ENCODE measurements around the gene ITIH4. TPM values are rescaled to one million over a fixed set of nuclear protein-coding genes. Genes with fewer than 3 reads are reported as not detected.

Gene ITIH4
- total RNA-seq, 2 donors from 2014 or later, result 50.6 to 51.4 TPM

GRCh38 chr3:52834871-52835501 lies 4.5 kb upstream of the ITIH4 start, which contains the start of gene MUSTN1:
MUSTN1 (minus strand) TSS chr3:52835019; CDS start chr3:52834948, 71 bp downstream.
- Histone ChIP-seq H3K36me3 (peaks cover 6% of the 10 kb centered on the region), H3K9me3 (no peaks in the 10 kb centered on the region), H3K4me3 (peak within 1 kb of the TSS; percentile 55), H3K27ac (peak within 1 kb of the TSS; percentile 69 to 73), H3K27me3 (replicated peaks; ENCODE audit: insufficient read depth) (no peaks in the 10 kb centered on the region), H3K4me1 (ENCODE audit: control insufficient read depth in 1 of 2, low read depth in 2 of 2) (peaks cover 35 to 76% of the 10 kb centered on the region in 2 donors)
- ATAC-seq (ENCODE audit: insufficient number of reproducible peaks, low FRiP score, low read depth) (no peak), DNase-seq (ENCODE audit: low spot score) (no peak)
- TF ChIP-seq, protein P1, sequence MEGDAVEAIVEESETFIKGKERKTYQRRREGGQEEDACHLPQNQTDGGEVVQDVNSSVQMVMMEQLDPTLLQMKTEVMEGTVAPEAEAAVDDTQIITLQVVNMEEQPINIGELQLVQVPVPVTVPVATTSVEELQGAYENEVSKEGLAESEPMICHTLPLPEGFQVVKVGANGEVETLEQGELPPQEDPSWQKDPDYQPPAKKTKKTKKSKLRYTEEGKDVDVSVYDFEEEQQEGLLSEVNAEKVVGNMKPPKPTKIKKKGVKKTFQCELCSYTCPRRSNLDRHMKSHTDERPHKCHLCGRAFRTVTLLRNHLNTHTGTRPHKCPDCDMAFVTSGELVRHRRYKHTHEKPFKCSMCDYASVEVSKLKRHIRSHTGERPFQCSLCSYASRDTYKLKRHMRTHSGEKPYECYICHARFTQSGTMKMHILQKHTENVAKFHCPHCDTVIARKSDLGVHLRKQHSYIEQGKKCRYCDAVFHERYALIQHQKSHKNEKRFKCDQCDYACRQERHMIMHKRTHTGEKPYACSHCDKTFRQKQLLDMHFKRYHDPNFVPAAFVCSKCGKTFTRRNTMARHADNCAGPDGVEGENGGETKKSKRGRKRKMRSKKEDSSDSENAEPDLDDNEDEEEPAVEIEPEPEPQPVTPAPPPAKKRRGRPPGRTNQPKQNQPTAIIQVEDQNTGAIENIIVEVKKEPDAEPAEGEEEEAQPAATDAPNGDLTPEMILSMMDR (IDR thresholded peaks at IDR 0.05), result no peak

DNA sequence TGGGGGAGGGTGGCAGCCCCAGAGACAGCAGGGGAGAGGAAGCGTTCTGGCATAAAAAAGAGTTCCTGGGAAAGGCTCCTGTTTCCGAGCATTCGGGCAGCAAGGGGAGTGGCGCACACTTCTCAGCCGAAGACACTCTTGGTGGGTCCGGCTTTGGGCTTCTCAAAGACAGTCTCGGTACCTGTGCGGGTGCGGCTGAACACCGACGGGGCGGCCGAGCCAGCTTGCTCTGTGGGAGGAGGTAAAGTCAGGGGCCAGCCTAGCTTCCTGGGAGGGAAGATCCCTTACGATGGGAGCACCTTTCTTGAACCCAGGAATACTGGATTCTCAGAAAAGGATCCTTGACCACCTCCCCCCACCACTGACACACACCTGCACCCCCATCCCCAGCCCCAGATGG lies 2.7 kb upstream of the ITIH4 start:
- Histone ChIP-seq H3K27me3 (replicated peaks; ENCODE audit: insufficient read depth) (no peaks in the 10 kb centered on the region), H3K4me3 (no peak overlapping the region), H3K27ac (peak overlapping the region; percentile 15 to 49), H3K36me3 (no peaks in the 10 kb centered on the region), H3K4me1 (ENCODE audit: control insufficient read depth in 1 of 2, low read depth in 2 of 2) (peaks cover 35 to 86% of the 10 kb centered on the region in 2 donors), H3K9me3 (no peaks in the 10 kb centered on the region)
- no peak for DNase-seq (ENCODE audit: low spot score)
- ATAC-seq (ENCODE audit: insufficient number of reproducible peaks, low FRiP score, low read depth), result no peak
- TF ChIP-seq, protein P1 (IDR thresholded peaks at IDR 0.05), result no peak

DNA sequence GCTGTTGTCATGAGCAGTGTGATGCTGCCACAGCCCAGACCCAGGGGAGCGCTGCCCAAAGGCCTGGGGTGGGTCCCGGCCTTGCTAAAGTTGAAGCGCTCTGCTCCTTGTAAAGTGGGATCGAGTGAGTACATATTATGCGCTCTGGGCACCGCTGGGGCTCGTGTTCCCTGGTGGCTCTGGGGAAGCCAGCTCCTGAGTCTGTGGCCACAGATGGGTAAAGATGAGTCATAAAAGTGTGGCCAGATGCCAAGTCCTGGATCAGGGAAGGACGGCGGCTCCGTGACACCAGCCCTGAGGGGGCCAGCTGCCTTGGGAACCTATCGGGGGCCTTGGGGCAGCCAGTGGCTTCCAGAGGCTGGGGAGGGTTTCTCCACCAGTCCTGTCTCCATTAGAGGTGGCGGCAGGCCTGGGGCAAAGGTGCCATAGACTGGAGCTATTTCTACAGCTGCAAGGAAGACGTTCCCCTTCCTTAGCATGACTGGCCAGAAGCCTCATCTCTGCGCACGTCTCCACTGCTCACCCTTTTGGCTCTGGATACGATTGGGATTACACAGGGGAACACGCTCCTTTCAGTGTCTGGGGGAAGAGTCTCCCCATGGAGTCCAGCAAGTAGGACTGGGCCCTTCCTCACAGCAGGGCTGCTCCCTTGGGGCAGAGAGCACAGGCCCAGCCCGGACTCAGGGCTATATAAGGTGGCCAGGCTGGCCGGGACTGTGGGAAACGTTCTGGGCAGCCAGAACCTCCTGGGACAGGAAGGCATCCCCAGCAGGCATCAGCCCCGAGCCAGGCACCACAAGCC lies 1.2 kb upstream of the ITIH4 start:
- peak overlapping the region; percentile 90 to 91 for H3K27ac ChIP-seq
- TF ChIP-seq, protein P1 (IDR thresholded peaks at IDR 0.05), result no peak
- peak; percentile 70 for DNase-seq (ENCODE audit: low spot score)
- peaks cover 35 to 77% of the 10 kb centered on the region in 2 donors for H3K4me1 ChIP-seq (ENCODE audit: control insufficient read depth in 1 of 2, low read depth in 2 of 2)
- H3K36me3 ChIP-seq, result no peaks in the 10 kb centered on the region
- ATAC-seq (ENCODE audit: insufficient number of reproducible peaks, low FRiP score, low read depth), result peak; percentile 72
- no peaks in the 10 kb centered on the region for H3K9me3 ChIP-seq
- H3K4me3 ChIP-seq, result peak overlapping the region; percentile 38
- H3K27me3 ChIP-seq (replicated peaks; ENCODE audit: insufficient read depth), result no peaks in the 10 kb centered on the region

- TF ChIP-seq, protein P1 (IDR thresholded peaks at IDR 0.05), result no peak
- peaks cover 5% of the 10 kb centered on the region for H3K36me3 ChIP-seq
- peak overlapping the region; percentile 90 to 91 for H3K27ac ChIP-seq
- ATAC-seq (ENCODE audit: insufficient number of reproducible peaks, low FRiP score, low read depth), result no peak
- peak overlapping the region; percentile 60 for H3K4me3 ChIP-seq
- H3K4me1 ChIP-seq (ENCODE audit: control insufficient read depth in 1 of 2, low read depth in 2 of 2), result peaks cover 24 to 60% of the 10 kb centered on the region in 2 donors
- no peaks in the 10 kb centered on the region for H3K9me3 ChIP-seq
- DNase-seq (ENCODE audit: low spot score), result no peak
- H3K27me3 ChIP-seq (replicated peaks; ENCODE audit: insufficient read depth), result no peaks in the 10 kb centered on the region
Observed at GRCh38 chr3:52829906-52830463, 487 bp downstream of the ITIH4 start.

- no peak for ATAC-seq (ENCODE audit: insufficient number of reproducible peaks, low FRiP score, low read depth)
- no peak for DNase-seq (ENCODE audit: low spot score)
- H3K4me1 ChIP-seq (ENCODE audit: control insufficient read depth in 1 of 2, low read depth in 2 of 2), result peaks cover 24 to 55% of the 10 kb centered on the region in 2 donors
- H3K27me3 ChIP-seq (replicated peaks; ENCODE audit: insufficient read depth), result no peaks in the 10 kb centered on the region
- no peaks in the 10 kb centered on the region for H3K9me3 ChIP-seq
- TF ChIP-seq, protein P1 (IDR thresholded peaks at IDR 0.05), result no peak
- H3K36me3 ChIP-seq, result peaks cover 6% of the 10 kb centered on the region
- peak overlapping the region; percentile 60 for H3K4me3 ChIP-seq
- H3K27ac ChIP-seq, result peak overlapping the region in 1 of 2 donors; percentile 91
Observed at GRCh38 chr3:52829482-52829881, 990 bp downstream of the ITIH4 start.

Measured in thoracic aorta (tissue), 2 donors.